IPS DF 6.9 (cell line): ENCODE data around the gene CCDC18.

Source experiments
- DNase-seq: peaks from one replicate; pipeline ENCODE4 v3.0.0-alpha.2; 2013; ENCODE audit warnings: low read depth, low spot score
- H3K27ac ChIP-seq: one replicate; pipeline ENCODE4 v1.5.1; 2013; ENCODE audit warnings: low read length, control low read depth
- H3K27me3 ChIP-seq: 2 replicates; pipeline ENCODE4 v1.6.1; 2013; ENCODE audit warnings: mild to moderate bottlenecking, low read length; ENCODE audit not compliant: control insufficient read depth, insufficient read depth
- H3K36me3 ChIP-seq: 2 replicates; pipeline ENCODE4 v1.6.1; 2013; ENCODE audit warnings: low read length; ENCODE audit not compliant: control insufficient read depth, insufficient read depth
- H3K4me1 ChIP-seq: 2 replicates; pipeline ENCODE4 v1.6.1; 2013; ENCODE audit warnings: low read length; ENCODE audit not compliant: control insufficient read depth, insufficient read depth
- H3K4me3 ChIP-seq: 2 replicates; pipeline ENCODE4 v1.5.1; 2013; ENCODE audit warnings: mild to moderate bottlenecking, low read length
- H3K9me3 ChIP-seq: 2 replicates; pipeline ENCODE4 v1.6.1; 2013; ENCODE audit warnings: low read length, inconsistent platforms; ENCODE audit not compliant: control insufficient read depth, insufficient read depth
- WGBS: extraction: QIAGEN DNeasy Blood & Tissue Kit; methylation state at CpG from one replicate; pipeline ENCODE4 v1.1.7; 2013; ENCODE audit warnings: mixed read lengths, missing lambda C conversion rate; ENCODE audit not compliant: insufficient read length, insufficient coverage; 5-methylcytosine and 5-hydroxymethylcytosine counted together

Gene CCDC18

GRCh38 chr1:93324486-93325464 is 144.3 kb downstream of the CCDC18 start:
- H3K4me1 ChIP-seq, result no peaks in the 10 kb centered on the region
- H3K27me3 ChIP-seq, result no peaks in the 10 kb centered on the region
- H3K36me3 ChIP-seq, result no peaks in the 10 kb centered on the region
- DNase-seq, result no peak
- H3K27ac ChIP-seq, result no peak overlapping the region
- no peaks in the 10 kb centered on the region; the same call in 1 of the 2 replicates for H3K9me3 ChIP-seq
- H3K4me3 ChIP-seq, result no peak overlapping the region
- WGBS, result no CpG with 5 or more reads among the region's 8 CpGs
